IPS DF 6.9 (cell line): Measurements from ENCODE around the gene DBX2.

Experiments used
- DNase-seq: peaks from one replicate; pipeline ENCODE4 v3.0.0-alpha.2; 2013; ENCODE audit warnings: low read depth, low spot score
- H3K27ac ChIP-seq: one replicate; pipeline ENCODE4 v1.5.1; 2013; ENCODE audit warnings: low read length, control low read depth
- H3K27me3 ChIP-seq: 2 replicates; pipeline ENCODE4 v1.6.1; 2013; ENCODE audit warnings: mild to moderate bottlenecking, low read length; ENCODE audit not compliant: control insufficient read depth, insufficient read depth
- H3K36me3 ChIP-seq: 2 replicates; pipeline ENCODE4 v1.6.1; 2013; ENCODE audit warnings: low read length; ENCODE audit not compliant: control insufficient read depth, insufficient read depth
- H3K4me1 ChIP-seq: 2 replicates; pipeline ENCODE4 v1.6.1; 2013; ENCODE audit warnings: low read length; ENCODE audit not compliant: control insufficient read depth, insufficient read depth
- H3K4me3 ChIP-seq: 2 replicates; pipeline ENCODE4 v1.5.1; 2013; ENCODE audit warnings: mild to moderate bottlenecking, low read length
- H3K9me3 ChIP-seq: 2 replicates; pipeline ENCODE4 v1.6.1; 2013; ENCODE audit warnings: low read length, inconsistent platforms; ENCODE audit not compliant: control insufficient read depth, insufficient read depth
- WGBS: extraction: QIAGEN DNeasy Blood & Tissue Kit; methylation state at CpG from one replicate; pipeline ENCODE4 v1.1.7; 2013; ENCODE audit warnings: mixed read lengths, missing lambda C conversion rate; ENCODE audit not compliant: insufficient read length, insufficient coverage; 5-methylcytosine and 5-hydroxymethylcytosine counted together

Gene DBX2

DNA sequence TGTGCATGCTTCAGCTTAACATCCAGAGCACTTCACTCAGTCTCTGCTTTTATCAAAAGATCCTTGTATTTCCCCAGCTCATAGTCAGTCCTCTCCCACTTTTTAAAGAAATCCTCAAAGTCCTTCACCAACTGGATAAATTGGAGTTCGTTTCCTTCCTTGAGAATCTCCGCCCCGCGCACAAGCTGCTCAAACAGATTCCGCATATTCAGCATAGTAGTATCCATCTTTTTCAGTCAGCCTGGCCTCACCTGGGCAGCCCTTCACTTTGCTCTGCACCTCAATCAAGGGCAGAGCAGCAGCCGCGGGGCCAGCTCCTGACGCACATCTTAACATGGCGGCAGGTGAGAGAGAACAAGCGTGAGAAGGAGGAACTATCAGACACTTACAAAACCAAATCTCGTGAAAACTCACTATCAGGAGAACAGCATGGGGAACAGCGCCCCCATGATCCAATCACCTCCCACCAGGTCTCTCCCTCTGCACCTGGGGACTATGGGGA is 14.3 kb upstream of the DBX2 start:
- no peaks in the 10 kb centered on the region for H3K9me3 ChIP-seq
- DNase-seq, result no peak
- no peak overlapping the region for H3K4me3 ChIP-seq
- H3K4me1 ChIP-seq, result no peaks in the 10 kb centered on the region
- no peaks in the 10 kb centered on the region for H3K36me3 ChIP-seq
- WGBS, result no CpG with 5 or more reads among the region's 12 CpGs
- no peaks in the 10 kb centered on the region for H3K27me3 ChIP-seq
- H3K27ac ChIP-seq, result no peak overlapping the region

- H3K27ac ChIP-seq, result no peak overlapping the region
- H3K9me3 ChIP-seq, result no peaks in the 10 kb centered on the region
- no peaks in the 10 kb centered on the region for H3K27me3 ChIP-seq
- no peaks in the 10 kb centered on the region for H3K4me1 ChIP-seq
- H3K4me3 ChIP-seq, result no peak overlapping the region
- no peaks in the 10 kb centered on the region for H3K36me3 ChIP-seq
- DNase-seq, result no peak
Observed at GRCh38 chr12:45060976-45061375, 10.1 kb upstream of the DBX2 start.

DNA sequence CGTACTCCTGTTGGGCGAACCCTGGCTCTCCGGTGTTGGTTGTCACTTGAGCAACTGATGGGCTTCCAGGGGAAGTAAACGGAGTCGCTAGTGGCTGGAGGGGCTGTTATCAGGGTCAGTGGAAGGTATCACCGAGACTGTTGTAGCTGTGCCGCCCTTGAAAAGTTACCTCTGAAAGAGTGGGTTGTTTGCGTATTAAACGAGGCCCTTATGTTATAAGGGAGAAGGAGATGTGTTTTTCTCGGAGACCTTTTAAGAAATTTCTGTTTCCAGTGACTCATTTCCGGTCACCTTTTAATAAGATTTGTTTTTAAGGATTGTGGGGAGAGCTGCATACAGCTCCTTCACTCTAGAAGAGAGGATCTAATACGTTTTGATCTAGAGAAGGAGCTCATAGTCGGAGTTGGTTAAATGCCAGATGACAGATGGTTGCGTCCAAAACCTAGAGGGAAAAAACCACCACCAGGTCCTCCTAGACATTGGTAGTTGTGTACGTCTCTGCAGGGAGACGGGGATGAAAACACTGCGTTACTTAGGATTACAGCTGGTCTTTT is 750 bp upstream of the DBX2 start:
- Histone ChIP-seq H3K4me1 (no peaks in the 10 kb centered on the region), H3K36me3 (no peaks in the 10 kb centered on the region), H3K27me3 (peaks cover 9% of the 10 kb centered on the region; the same call in 1 of the 2 replicates), H3K4me3 (peak overlapping the region; percentile 40; the same call in 1 of the 2 replicates), H3K9me3 (no peaks in the 10 kb centered on the region), H3K27ac (no peak overlapping the region)
- no peak for DNase-seq
- no CpG with 5 or more reads among the region's 17 CpGs for WGBS

GRCh38 chr12:45049912-45050750 is 768 bp downstream of the DBX2 start:
- no CpG with 5 or more reads among the region's 52 CpGs for WGBS
- Histone ChIP-seq H3K9me3 (no peaks in the 10 kb centered on the region), H3K27me3 (peaks cover 9% of the 10 kb centered on the region; the same call in 1 of the 2 replicates), H3K36me3 (no peaks in the 10 kb centered on the region), H3K4me1 (no peaks in the 10 kb centered on the region), H3K27ac (no peak overlapping the region), H3K4me3 (peak overlapping the region; percentile 40; the same call in 1 of the 2 replicates)
- no peak for DNase-seq

GRCh38 chr12:45042599-45042998 is 8.3 kb downstream of the DBX2 start:
- Histone ChIP-seq H3K27ac (no peak overlapping the region), H3K36me3 (no peaks in the 10 kb centered on the region), H3K4me1 (no peaks in the 10 kb centered on the region), H3K9me3 (no peaks in the 10 kb centered on the region), H3K4me3 (no peak overlapping the region), H3K27me3 (no peaks in the 10 kb centered on the region)
- no peak for DNase-seq
- WGBS, result no CpG with 5 or more reads among the region's 5 CpGs

GRCh38 chr12:45040977-45041376 is 9.9 kb downstream of the DBX2 start:
- Histone ChIP-seq H3K4me1 (no peaks in the 10 kb centered on the region), H3K36me3 (no peaks in the 10 kb centered on the region), H3K27me3 (no peaks in the 10 kb centered on the region), H3K27ac (no peak overlapping the region), H3K4me3 (no peak overlapping the region), H3K9me3 (no peaks in the 10 kb centered on the region)
- WGBS, result no CpG with 5 or more reads among the region's 2 CpGs
- DNase-seq, result no peak

GRCh38 chr12:45039757-45040156 is 11.1 kb downstream of the DBX2 start:
- no peaks in the 10 kb centered on the region for H3K36me3 ChIP-seq
- no peaks in the 10 kb centered on the region for H3K9me3 ChIP-seq
- no peak overlapping the region for H3K27ac ChIP-seq
- WGBS, result no CpG with 5 or more reads among the region's 2 CpGs
- no peak for DNase-seq
- no peaks in the 10 kb centered on the region for H3K27me3 ChIP-seq
- H3K4me3 ChIP-seq, result no peak overlapping the region
- no peaks in the 10 kb centered on the region for H3K4me1 ChIP-seq

- Histone ChIP-seq H3K27me3 (no peaks in the 10 kb centered on the region), H3K9me3 (no peaks in the 10 kb centered on the region), H3K36me3 (no peaks in the 10 kb centered on the region), H3K4me1 (no peaks in the 10 kb centered on the region), H3K27ac (no peak overlapping the region), H3K4me3 (no peak overlapping the region)
- DNase-seq, result no peak
- WGBS, result no CpG with 5 or more reads among the region's 11 CpGs
Observed at GRCh38 chr12:45034861-45035265, 16.0 kb downstream of the DBX2 start.

DNA sequence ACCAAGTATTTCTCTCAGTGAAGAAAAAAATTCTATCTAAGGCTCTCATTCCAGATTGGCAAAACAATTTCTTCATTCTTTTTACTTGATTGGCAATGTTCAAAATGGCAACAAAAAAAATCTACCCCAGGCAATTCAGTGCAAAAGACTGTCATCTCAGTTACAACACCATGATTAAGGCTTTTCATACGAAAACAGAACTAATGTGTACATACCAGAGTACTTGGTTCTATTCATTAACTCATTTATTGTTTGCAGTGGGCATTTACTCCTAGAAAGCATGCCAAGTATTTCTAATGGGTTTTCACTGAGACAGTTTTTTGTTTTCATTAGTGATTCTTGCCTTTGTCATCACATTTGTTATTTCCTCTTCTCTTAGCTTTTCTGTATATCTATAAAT is 33.0 kb downstream of the DBX2 start:
- H3K4me1 ChIP-seq, result no peaks in the 10 kb centered on the region
- no peaks in the 10 kb centered on the region for H3K9me3 ChIP-seq
- H3K36me3 ChIP-seq, result no peaks in the 10 kb centered on the region
- H3K4me3 ChIP-seq, result no peak overlapping the region
- no peak overlapping the region for H3K27ac ChIP-seq
- DNase-seq, result no peak
- WGBS, result no CpG with 5 or more reads among the region's 1 CpG
- H3K27me3 ChIP-seq, result no peaks in the 10 kb centered on the region

GRCh38 chr12:45014396-45014795 is 36.5 kb downstream of the DBX2 start:
- no peaks in the 10 kb centered on the region for H3K36me3 ChIP-seq
- H3K27ac ChIP-seq, result no peak overlapping the region
- WGBS, result no CpG with 5 or more reads among the region's 1 CpG
- no peaks in the 10 kb centered on the region for H3K9me3 ChIP-seq
- no peaks in the 10 kb centered on the region for H3K27me3 ChIP-seq
- no peaks in the 10 kb centered on the region for H3K4me1 ChIP-seq
- H3K4me3 ChIP-seq, result no peak overlapping the region
- DNase-seq, result no peak
